ENCODE results near the gene NDUFS4.

DNA sequence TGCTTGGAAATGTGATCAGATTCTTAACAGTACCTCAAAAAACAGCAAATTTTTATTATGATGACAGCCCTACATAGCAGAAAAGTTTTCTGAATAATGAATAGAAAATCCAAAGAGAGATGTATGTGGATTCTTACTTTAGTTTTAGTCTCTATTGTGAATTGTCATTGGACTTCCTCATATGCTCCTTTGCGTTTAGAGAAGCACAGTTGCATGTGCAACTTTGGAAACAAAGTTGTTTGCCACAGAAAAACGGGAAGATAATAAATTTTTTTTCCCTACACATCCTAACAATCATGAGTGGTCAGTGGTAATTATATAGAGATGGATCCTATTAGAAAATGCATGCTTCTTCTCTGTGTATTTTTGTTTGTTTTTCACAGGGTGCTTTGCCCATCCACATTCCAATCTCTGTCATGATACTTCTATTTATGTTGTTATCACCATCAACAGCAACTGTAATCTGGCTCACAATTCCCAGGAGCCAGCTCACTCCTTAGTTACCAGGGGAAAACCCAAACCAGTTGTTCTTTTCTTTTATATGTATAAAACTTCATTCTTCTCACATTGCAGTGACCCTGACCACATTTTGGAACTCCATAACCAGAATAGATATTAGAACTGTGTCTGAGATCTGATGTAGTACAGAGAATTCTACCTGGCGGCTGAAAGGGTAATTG is 118.7 kb downstream of the NDUFS4 start:
- TF ChIP-seq, protein P1, sequence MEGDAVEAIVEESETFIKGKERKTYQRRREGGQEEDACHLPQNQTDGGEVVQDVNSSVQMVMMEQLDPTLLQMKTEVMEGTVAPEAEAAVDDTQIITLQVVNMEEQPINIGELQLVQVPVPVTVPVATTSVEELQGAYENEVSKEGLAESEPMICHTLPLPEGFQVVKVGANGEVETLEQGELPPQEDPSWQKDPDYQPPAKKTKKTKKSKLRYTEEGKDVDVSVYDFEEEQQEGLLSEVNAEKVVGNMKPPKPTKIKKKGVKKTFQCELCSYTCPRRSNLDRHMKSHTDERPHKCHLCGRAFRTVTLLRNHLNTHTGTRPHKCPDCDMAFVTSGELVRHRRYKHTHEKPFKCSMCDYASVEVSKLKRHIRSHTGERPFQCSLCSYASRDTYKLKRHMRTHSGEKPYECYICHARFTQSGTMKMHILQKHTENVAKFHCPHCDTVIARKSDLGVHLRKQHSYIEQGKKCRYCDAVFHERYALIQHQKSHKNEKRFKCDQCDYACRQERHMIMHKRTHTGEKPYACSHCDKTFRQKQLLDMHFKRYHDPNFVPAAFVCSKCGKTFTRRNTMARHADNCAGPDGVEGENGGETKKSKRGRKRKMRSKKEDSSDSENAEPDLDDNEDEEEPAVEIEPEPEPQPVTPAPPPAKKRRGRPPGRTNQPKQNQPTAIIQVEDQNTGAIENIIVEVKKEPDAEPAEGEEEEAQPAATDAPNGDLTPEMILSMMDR (IDR thresholded peaks at IDR 0.05), result no peak
- TF ChIP-seq POLR2A (IDR thresholded peaks at IDR 0.05), result no peak
- TF ChIP-seq POLR2AphosphoS5 (IDR thresholded peaks at IDR 0.05), result no peak
- TF ChIP-seq EP300 (IDR thresholded peaks at IDR 0.05), result no peak

Measured in upper lobe of left lung (tissue), 4 donors.